ENCODE results near the gene TMEM182.

The TMEM182 gene

GRCh38 chr2:102764083-102764482, 2.3 kb downstream of the TMEM182 start:
- DNase-seq (ENCODE audit: insufficient read length, low spot score): no peak
- FAIRE-seq: no peak
- TF ChIP-seq POLR2A (IDR thresholded peaks at IDR 0.05; ENCODE audit: low read depth, low read length) (no peak), POLR2AphosphoS5 (IDR thresholded peaks at IDR 0.05; ENCODE audit: low read depth, low read length) (no peak), TAF1 (IDR thresholded peaks at IDR 0.05; ENCODE audit: low read depth, low read length) (no peak), POU2F2 (IDR thresholded peaks at IDR 0.05; ENCODE audit: low read depth, low read length) (no peak), PAX5 (IDR thresholded peaks at IDR 0.05; ENCODE audit: insufficient read depth, low read length, severe bottlenecking) (no peak), SPI1 (IDR thresholded peaks at IDR 0.05; ENCODE audit: low read depth, low read length) (no peak)

DNA sequence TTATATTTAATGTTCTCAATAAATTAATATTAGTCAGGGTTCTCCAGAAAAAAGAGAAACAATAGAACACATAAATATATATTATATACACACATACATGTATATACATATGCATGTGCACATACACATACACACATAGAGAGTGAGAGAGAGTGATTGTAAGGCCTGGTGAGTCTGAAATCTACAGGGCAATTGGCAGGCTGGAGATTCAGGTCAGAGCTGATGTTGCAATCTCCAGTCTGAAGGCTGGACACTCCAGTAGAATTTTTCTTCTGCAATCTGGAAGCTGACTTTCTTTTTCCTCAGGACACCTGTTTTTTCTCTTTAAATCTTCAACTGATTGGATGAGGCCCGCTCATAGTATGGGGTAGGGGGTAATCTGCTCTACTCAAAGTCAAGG, 3.2 kb downstream of the TMEM182 start:
- DNase-seq (ENCODE audit: insufficient read length, low spot score) (no peak), FAIRE-seq (no peak)
- TF ChIP-seq POLR2AphosphoS5 (IDR thresholded peaks at IDR 0.05; ENCODE audit: low read depth, low read length) (no peak), TAF1 (IDR thresholded peaks at IDR 0.05; ENCODE audit: low read depth, low read length) (no peak), SPI1 (IDR thresholded peaks at IDR 0.05; ENCODE audit: low read depth, low read length) (no peak), PAX5 (IDR thresholded peaks at IDR 0.05; ENCODE audit: insufficient read depth, low read length, severe bottlenecking) (no peak), POU2F2 (IDR thresholded peaks at IDR 0.05; ENCODE audit: low read depth, low read length) (no peak), POLR2A (IDR thresholded peaks at IDR 0.05; ENCODE audit: low read depth, low read length) (no peak)

- DNase-seq (ENCODE audit: insufficient read length, low spot score) (no peak), FAIRE-seq (no peak)
- TF ChIP-seq TAF1 (IDR thresholded peaks at IDR 0.05; ENCODE audit: low read depth, low read length) (no peak), POU2F2 (IDR thresholded peaks at IDR 0.05; ENCODE audit: low read depth, low read length) (no peak), SPI1 (IDR thresholded peaks at IDR 0.05; ENCODE audit: low read depth, low read length) (no peak), POLR2A (IDR thresholded peaks at IDR 0.05; ENCODE audit: low read depth, low read length) (no peak), PAX5 (IDR thresholded peaks at IDR 0.05; ENCODE audit: insufficient read depth, low read length, severe bottlenecking) (no peak), POLR2AphosphoS5 (IDR thresholded peaks at IDR 0.05; ENCODE audit: low read depth, low read length) (no peak)
Measured at GRCh38 chr2:102768253-102768652, 6.4 kb downstream of the TMEM182 start.

- TF ChIP-seq SPI1 (IDR thresholded peaks at IDR 0.05; ENCODE audit: low read depth, low read length) (peak; percentile 83), POU2F2 (IDR thresholded peaks at IDR 0.05; ENCODE audit: low read depth, low read length) (no peak), POLR2AphosphoS5 (IDR thresholded peaks at IDR 0.05; ENCODE audit: low read depth, low read length) (no peak), PAX5 (IDR thresholded peaks at IDR 0.05; ENCODE audit: insufficient read depth, low read length, severe bottlenecking) (no peak), POLR2A (IDR thresholded peaks at IDR 0.05; ENCODE audit: low read depth, low read length) (no peak), TAF1 (IDR thresholded peaks at IDR 0.05; ENCODE audit: low read depth, low read length) (no peak)
- no peak for DNase-seq (ENCODE audit: insufficient read length, low spot score)
- no peak for FAIRE-seq
Measured at GRCh38 chr2:102768892-102769291, 7.1 kb downstream of the TMEM182 start.

DNA sequence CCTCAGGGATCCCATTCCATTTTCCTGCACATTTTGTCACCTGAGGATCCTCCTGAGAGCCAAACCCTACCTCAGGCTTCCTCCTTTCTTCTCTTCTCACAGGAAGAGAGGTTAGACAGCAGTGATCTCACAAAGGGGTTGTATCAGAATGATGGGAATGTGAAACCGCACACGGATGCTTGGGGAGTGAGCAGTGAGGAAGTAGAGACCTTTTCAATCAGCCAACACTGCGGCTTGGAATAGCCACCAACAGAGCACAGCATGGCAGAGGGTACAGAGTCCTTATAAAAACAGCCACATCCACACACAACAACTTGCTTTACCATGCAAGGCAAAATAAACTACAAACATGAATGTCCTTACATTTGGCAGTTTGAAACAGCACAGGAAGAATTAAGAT, 8.7 kb downstream of the TMEM182 start:
- no peak for DNase-seq (ENCODE audit: insufficient read length, low spot score)
- FAIRE-seq: no peak
- TF ChIP-seq POU2F2 (IDR thresholded peaks at IDR 0.05; ENCODE audit: low read depth, low read length): no peak
- no peak for TF ChIP-seq TAF1 (IDR thresholded peaks at IDR 0.05; ENCODE audit: low read depth, low read length)
- TF ChIP-seq PAX5 (IDR thresholded peaks at IDR 0.05; ENCODE audit: insufficient read depth, low read length, severe bottlenecking): no peak
- TF ChIP-seq SPI1 (IDR thresholded peaks at IDR 0.05; ENCODE audit: low read depth, low read length): no peak
- no peak for TF ChIP-seq POLR2A (IDR thresholded peaks at IDR 0.05; ENCODE audit: low read depth, low read length)
- no peak for TF ChIP-seq POLR2AphosphoS5 (IDR thresholded peaks at IDR 0.05; ENCODE audit: low read depth, low read length)

GRCh38 chr2:102771114-102771513, 9.3 kb downstream of the TMEM182 start:
- TF ChIP-seq POLR2AphosphoS5 (IDR thresholded peaks at IDR 0.05; ENCODE audit: low read depth, low read length): no peak
- TF ChIP-seq POU2F2 (IDR thresholded peaks at IDR 0.05; ENCODE audit: low read depth, low read length): no peak
- no peak for TF ChIP-seq TAF1 (IDR thresholded peaks at IDR 0.05; ENCODE audit: low read depth, low read length)
- TF ChIP-seq SPI1 (IDR thresholded peaks at IDR 0.05; ENCODE audit: low read depth, low read length): no peak
- no peak for TF ChIP-seq PAX5 (IDR thresholded peaks at IDR 0.05; ENCODE audit: insufficient read depth, low read length, severe bottlenecking)
- no peak for TF ChIP-seq POLR2A (IDR thresholded peaks at IDR 0.05; ENCODE audit: low read depth, low read length)
- FAIRE-seq: no peak
- DNase-seq (ENCODE audit: insufficient read length, low spot score): no peak

- FAIRE-seq (no peak), DNase-seq (ENCODE audit: insufficient read length, low spot score) (no peak)
- TF ChIP-seq POLR2A (IDR thresholded peaks at IDR 0.05; ENCODE audit: low read depth, low read length): no peak
- TF ChIP-seq TAF1 (IDR thresholded peaks at IDR 0.05; ENCODE audit: low read depth, low read length): no peak
- TF ChIP-seq SPI1 (IDR thresholded peaks at IDR 0.05; ENCODE audit: low read depth, low read length): no peak
- TF ChIP-seq PAX5 (IDR thresholded peaks at IDR 0.05; ENCODE audit: insufficient read depth, low read length, severe bottlenecking): no peak
- TF ChIP-seq POU2F2 (IDR thresholded peaks at IDR 0.05; ENCODE audit: low read depth, low read length): no peak
- TF ChIP-seq POLR2AphosphoS5 (IDR thresholded peaks at IDR 0.05; ENCODE audit: low read depth, low read length): no peak
Measured at GRCh38 chr2:102772659-102773058, 10.8 kb downstream of the TMEM182 start.

GRCh38 chr2:102773149-102773705, 11.4 kb downstream of the TMEM182 start:
- no peak for FAIRE-seq
- TF ChIP-seq PAX5 (IDR thresholded peaks at IDR 0.05; ENCODE audit: insufficient read depth, low read length, severe bottlenecking) (no peak), SPI1 (IDR thresholded peaks at IDR 0.05; ENCODE audit: low read depth, low read length) (no peak), POLR2AphosphoS5 (IDR thresholded peaks at IDR 0.05; ENCODE audit: low read depth, low read length) (no peak), POU2F2 (IDR thresholded peaks at IDR 0.05; ENCODE audit: low read depth, low read length) (no peak), POLR2A (IDR thresholded peaks at IDR 0.05; ENCODE audit: low read depth, low read length) (no peak), TAF1 (IDR thresholded peaks at IDR 0.05; ENCODE audit: low read depth, low read length) (no peak)
- DNase-seq (ENCODE audit: insufficient read length, low spot score): no peak

DNA sequence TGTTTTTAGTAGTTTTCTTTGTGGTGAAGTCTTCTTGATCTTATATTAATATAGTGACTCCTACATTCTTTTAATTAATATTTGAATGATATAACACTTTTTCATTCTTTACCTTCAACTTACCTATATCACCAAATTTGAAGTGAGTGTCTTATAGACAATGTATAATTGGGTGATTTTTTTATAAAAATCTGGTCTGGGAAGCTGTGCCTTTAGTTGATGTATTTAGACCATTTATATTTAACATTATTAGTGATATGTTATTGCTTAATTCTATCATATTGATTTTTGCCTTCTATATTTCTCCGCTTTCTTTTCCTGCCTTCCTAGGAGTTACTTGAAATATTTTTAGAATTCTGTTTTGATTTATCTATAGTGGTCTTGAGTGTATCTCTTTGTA, 16.4 kb downstream of the TMEM182 start:
- TF ChIP-seq TAF1 (IDR thresholded peaks at IDR 0.05; ENCODE audit: low read depth, low read length) (no peak), PAX5 (IDR thresholded peaks at IDR 0.05; ENCODE audit: insufficient read depth, low read length, severe bottlenecking) (no peak), POU2F2 (IDR thresholded peaks at IDR 0.05; ENCODE audit: low read depth, low read length) (no peak), SPI1 (IDR thresholded peaks at IDR 0.05; ENCODE audit: low read depth, low read length) (no peak), POLR2AphosphoS5 (IDR thresholded peaks at IDR 0.05; ENCODE audit: low read depth, low read length) (no peak), POLR2A (IDR thresholded peaks at IDR 0.05; ENCODE audit: low read depth, low read length) (no peak)
- FAIRE-seq: no peak

More for the DNA sequence above, 16.4 kb downstream of the TMEM182 start:
- no peak for DNase-seq (ENCODE audit: insufficient read length, low spot score)

All from GM12891 (cell line).